Motor neuron (in vitro differentiated cells): ENCODE data around the gene ZNF407. TPM values are rescaled to one million over a fixed set of nuclear protein-coding genes. Genes with fewer than 3 reads are reported as not detected.

Experiments used
- ATAC-seq, 8 experiments: fragments of 200-7000 bp; cut with Tn5 transposase; replicated peaks in 6 of 8; 2 replicates each; pipeline ENCODE4 v1.8.0; 2021; ENCODE audit warnings: mild to moderate bottlenecking in 8 of 8, moderate library complexity in 8 of 8
- H3K27ac ChIP-seq, 2 donors: fragments of 250-450 bp; sonication (Bioruptor Pico); 2 replicates each; pipeline ENCODE4 v1.9.0; 2021; ENCODE audit warnings: antibody characterized with exemption in 2 of 2, mild to moderate bottlenecking in 2 of 2, moderate library complexity in 1 of 2
- H3K4me1 ChIP-seq, 2 donors: fragments of 250-450 bp; sonication (Bioruptor Pico); replicated peaks in 1 of 2; 2 replicates each; pipeline ENCODE4 v1.6.1; 2021; ENCODE audit warnings: antibody characterized with exemption in 2 of 2, mild to moderate bottlenecking in 2 of 2, moderate library complexity in 1 of 2
- H3K4me3 ChIP-seq, 5 donors: fragments of 250-450 bp; sonication (Bioruptor Pico); 2 replicates each; pipeline ENCODE4 v1.9.0; 2021; ENCODE audit warnings: antibody characterized with exemption in 5 of 5, mild to moderate bottlenecking in 5 of 5, moderate library complexity in 4 of 5
- WGBS, 10 experiments: fragments of 450-650 bp; shearing (Covaris generic); methylation state at CpG; one replicate each; pipeline ENCODE4 v1.0.0; 2022; 5-methylcytosine and 5-hydroxymethylcytosine counted together
- in situ Hi-C, 9 experiments: fragments of 400-800 bp; cut with MboI; loops; one replicate each; pipeline ENCODE4 v1.15.0; 2021; ENCODE audit warnings: low sequenced_read_pairs in 9 of 9, low pct_unique_long_range_greater_than_20kb in 2 of 9; ENCODE audit not compliant: unreplicated experiment in 9 of 9
- total RNA-seq, 8 experiments: library from RNA; unstranded; fragments of 300-600 nt; gene quantifications; 2 replicates each; pipeline versions ENCODE4 v1.2.3 to v1.2.4, GENCODE V29; 2022

ZNF407 gene
- total RNA-seq, 8 experiments from 2014 or later, result 7.9 to 23.6 (median 11.6) TPM

GRCh38 chr18:74806700-74807416 is 209.2 kb downstream of the ZNF407 start:
- Histone ChIP-seq H3K4me1 (peaks cover 3 to 4% of the 10 kb centered on the region in 2 donors), H3K4me3 (no peak overlapping the region), H3K27ac (no peak overlapping the region)
- in situ Hi-C loops, result no loop called here
- peak in 6 of 8 experiments; percentile 25 to 74 (median 42) for ATAC-seq
- 40 to 97% (median 86%) methylated on average over 1 to 6 of the region's 7 CpGs for WGBS, 10 experiments

GRCh38 chr18:74817576-74817975 is 219.9 kb downstream of the ZNF407 start:
- 0 to 100% (median 88%) methylated on average over 1 to 2 of the region's 2 CpGs; no CpG with 5 or more reads in 3 of the 10 experiments for WGBS, 10 experiments
- Histone ChIP-seq H3K27ac (no peak overlapping the region), H3K4me3 (no peak overlapping the region), H3K4me1 (no peaks in the 10 kb centered on the region)
- in situ Hi-C loops, result no loop called here
- no peak for ATAC-seq

GRCh38 chr18:74818516-74819175 is 221.0 kb downstream of the ZNF407 start:
- H3K4me1 ChIP-seq, result no peaks in the 10 kb centered on the region
- no peak for ATAC-seq
- 71 to 100% (median 96%) methylated on average over 1 to 4 of the region's 4 CpGs for WGBS, 10 experiments
- no peak overlapping the region for H3K4me3 ChIP-seq
- H3K27ac ChIP-seq, result no peak overlapping the region
- in situ Hi-C loops, result no loop called here

GRCh38 chr18:74819433-74820059 is 221.9 kb downstream of the ZNF407 start:
- no peak overlapping the region for H3K4me3 ChIP-seq
- WGBS, 10 experiments, result 20 to 100% (median 76%) methylated on average over 1 to 6 of the region's 7 CpGs; no CpG with 5 or more reads in 1 of the 10 experiments
- no peak overlapping the region for H3K27ac ChIP-seq
- in situ Hi-C loops, result no loop called here
- H3K4me1 ChIP-seq, result no peaks in the 10 kb centered on the region
- peak; percentile 47 to 100 (median 68) for ATAC-seq

- in situ Hi-C loops, result no loop called here
- ATAC-seq, result peak in 1 of 8 experiments; percentile 13
- no peak overlapping the region for H3K4me3 ChIP-seq
These were observed 222.6 kb downstream of the ZNF407 start for GRCh38 chr18:74820160-74820780.

GRCh38 chr18:74825460-74825859 is 227.8 kb downstream of the ZNF407 start:
- Histone ChIP-seq H3K4me1 (peaks cover 0 to 2% of the 10 kb centered on the region in 2 donors), H3K27ac (no peak overlapping the region), H3K4me3 (no peak overlapping the region)
- 43 to 100% (median 89%) methylated on average over 1 of the region's 1 CpG; no CpG with 5 or more reads in 3 of the 10 experiments for WGBS, 10 experiments
- in situ Hi-C loops, result no loop called here
- ATAC-seq, result no peak

More at GRCh38 chr18:74820160-74820780, 222.6 kb downstream of the ZNF407 start:
- 57 to 100% (median 92%) methylated on average over 1 to 3 of the region's 3 CpGs; no CpG with 5 or more reads in 5 of the 10 experiments for WGBS, 10 experiments
- H3K4me1 ChIP-seq, result no peaks in the 10 kb centered on the region
- H3K27ac ChIP-seq, result no peak overlapping the region

GRCh38 chr18:74826572-74826971 is 228.9 kb downstream of the ZNF407 start:
- H3K4me3 ChIP-seq, result no peak overlapping the region
- WGBS, 10 experiments, result 76 to 90% (median 89%) methylated on average over 2 to 5 of the region's 5 CpGs; no CpG with 5 or more reads in 3 of the 10 experiments
- no peak overlapping the region for H3K27ac ChIP-seq
- peak in 3 of 8 experiments; percentile 36 to 74 (median 68) for ATAC-seq
- H3K4me1 ChIP-seq, result peaks cover 0 to 2% of the 10 kb centered on the region in 2 donors
- in situ Hi-C loops, result no loop called here

- ATAC-seq, result no peak
- 60 to 94% (median 81%) methylated on average over 2 to 3 of the region's 3 CpGs; no CpG with 5 or more reads in 4 of the 10 experiments for WGBS, 10 experiments
- Histone ChIP-seq H3K4me3 (no peak overlapping the region), H3K27ac (no peak overlapping the region), H3K4me1 (peaks cover 0 to 2% of the 10 kb centered on the region in 2 donors)
- in situ Hi-C loops, result no loop called here
These were observed 230.5 kb downstream of the ZNF407 start for GRCh38 chr18:74828200-74828599.

- in situ Hi-C loops, result no loop called here
These were observed 234.0 kb downstream of the ZNF407 start for GRCh38 chr18:74831571-74832250.

GRCh38 chr18:74832381-74832780 is 234.7 kb downstream of the ZNF407 start:
- ATAC-seq, result no peak
- in situ Hi-C loops, result no loop called here

More at GRCh38 chr18:74831571-74832250, 234.0 kb downstream of the ZNF407 start:
- Histone ChIP-seq H3K4me1 (peaks cover 0 to 2% of the 10 kb centered on the region in 2 donors), H3K4me3 (no peak overlapping the region), H3K27ac (no peak overlapping the region)
- 70 to 100% (median 95%) methylated on average over 1 to 8 of the region's 13 CpGs; no CpG with 5 or more reads in 1 of the 10 experiments for WGBS, 10 experiments
- ATAC-seq, result no peak

GRCh38 chr18:74832999-74833398 is 235.3 kb downstream of the ZNF407 start:
- in situ Hi-C loops, result no loop called here

More at GRCh38 chr18:74832381-74832780, 234.7 kb downstream of the ZNF407 start:
- Histone ChIP-seq H3K4me3 (no peak overlapping the region), H3K4me1 (peaks cover 0 to 2% of the 10 kb centered on the region in 2 donors), H3K27ac (no peak overlapping the region)

More at GRCh38 chr18:74832999-74833398, 235.3 kb downstream of the ZNF407 start:
- no peak overlapping the region for H3K4me3 ChIP-seq
- H3K4me1 ChIP-seq, result peaks cover 0 to under 1% of the 10 kb centered on the region in 2 donors
- WGBS, 10 experiments, result 75 to 100% (median 100%) methylated on average over 1 of the region's 1 CpG; no CpG with 5 or more reads in 5 of the 10 experiments
- no peak for ATAC-seq
- no peak overlapping the region for H3K27ac ChIP-seq
